Colon (tissue), 2 donors: ENCODE data around the gene PDLIM5.

Experiments
- FAIRE-seq: peaks from 2 replicates; lab custom pipeline; 2012; peaks lifted over from hg19 to GRCh38; lab: Jason Lieb, UNC
- donor health status: control.
- donor health status: control.

The PDLIM5 gene

DNA sequence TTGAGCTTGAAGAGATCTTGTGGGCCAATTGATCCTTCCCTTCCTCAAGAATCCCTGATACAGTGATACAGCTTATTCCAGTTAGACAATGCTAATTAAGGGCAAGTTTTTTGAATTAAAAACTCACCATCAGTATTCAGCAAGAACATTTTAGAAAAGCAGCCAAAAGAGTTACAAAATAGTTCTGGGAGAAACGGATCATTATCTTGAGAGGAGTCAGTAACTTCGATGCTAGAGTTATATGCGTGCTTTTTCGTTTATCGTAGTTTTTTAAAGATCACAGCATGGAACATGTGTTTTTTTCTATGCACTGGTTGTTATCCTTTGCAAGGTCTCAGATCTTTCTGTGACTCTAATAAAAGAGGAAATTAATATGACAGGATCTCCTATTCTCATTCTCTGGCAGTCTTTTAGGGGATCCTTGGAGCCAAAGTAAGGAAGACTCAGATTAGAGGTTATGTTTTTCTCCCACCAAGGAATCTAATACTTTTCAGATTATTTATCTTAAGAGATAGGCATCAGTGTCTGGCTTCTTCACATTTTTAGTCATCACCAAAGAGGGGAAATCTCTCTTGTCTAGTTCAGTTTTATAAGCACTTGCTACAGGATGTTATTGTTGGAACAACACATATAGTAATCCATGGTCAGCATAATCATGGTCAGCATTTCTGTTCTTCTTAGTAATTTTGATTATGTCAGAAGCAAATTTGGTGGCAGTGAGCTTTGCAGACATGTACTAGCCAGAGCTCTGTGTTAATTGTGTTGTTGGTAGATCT lies 109.7 kb downstream of the PDLIM5 start:
- no peak for FAIRE-seq

DNA sequence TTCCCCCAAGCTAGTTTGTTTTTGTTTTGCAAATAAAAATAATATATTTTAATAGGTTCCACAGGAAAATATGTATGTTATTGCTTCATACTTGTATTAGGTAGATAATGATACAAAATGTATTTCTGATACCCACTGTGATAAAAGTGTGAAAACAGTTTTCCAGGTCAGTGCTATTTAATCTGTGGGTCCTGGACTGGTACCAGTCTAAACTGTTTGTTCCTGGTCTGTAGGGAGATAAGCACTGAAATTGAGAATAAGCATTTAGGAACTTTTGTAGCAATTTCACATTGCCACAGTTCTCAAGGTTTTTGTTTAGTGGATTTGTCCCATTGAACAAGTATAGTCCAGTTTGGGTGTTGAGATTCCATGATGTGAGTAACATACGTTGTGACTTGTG lies 110.5 kb downstream of the PDLIM5 start:
- no peak for FAIRE-seq

DNA sequence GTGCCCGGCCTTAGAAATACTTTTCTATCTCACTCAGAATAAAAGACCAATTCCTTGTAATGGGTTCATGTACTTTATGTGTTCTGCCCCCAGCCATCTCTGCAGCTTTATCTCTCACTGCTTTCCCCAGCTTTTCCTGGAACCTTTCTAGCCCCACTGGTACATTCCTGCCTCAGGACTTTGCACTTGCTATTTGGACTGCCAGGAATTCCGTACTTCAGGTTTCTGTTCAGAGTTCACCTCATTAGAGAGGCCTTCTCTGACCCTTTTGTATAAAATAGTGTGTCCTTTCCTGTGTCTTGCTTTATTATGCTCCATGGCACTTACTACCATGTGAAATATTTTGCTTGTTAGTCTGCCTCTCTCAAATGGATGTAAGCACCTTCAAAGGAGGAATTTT lies 112.5 kb downstream of the PDLIM5 start:
- no peak for FAIRE-seq

DNA sequence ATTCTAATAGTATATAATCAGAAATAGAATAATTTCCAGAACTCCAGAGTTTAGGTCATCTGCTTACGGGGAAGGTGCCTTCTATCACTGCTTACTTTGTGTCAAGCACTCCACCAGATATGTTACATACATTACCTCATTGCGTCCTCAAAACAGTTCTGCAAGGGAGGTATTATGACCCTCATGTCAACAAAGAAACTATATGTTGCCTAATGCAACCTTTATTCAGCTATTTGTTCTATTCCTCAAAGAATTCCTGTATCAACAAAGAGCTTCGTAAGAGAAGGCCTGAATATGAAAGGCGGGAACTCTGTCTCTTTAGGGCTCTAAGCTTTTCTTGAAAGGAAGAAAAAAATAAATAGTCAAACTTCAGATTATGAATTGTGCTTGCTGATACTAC lies 114.7 kb downstream of the PDLIM5 start:
- no peak for FAIRE-seq

DNA sequence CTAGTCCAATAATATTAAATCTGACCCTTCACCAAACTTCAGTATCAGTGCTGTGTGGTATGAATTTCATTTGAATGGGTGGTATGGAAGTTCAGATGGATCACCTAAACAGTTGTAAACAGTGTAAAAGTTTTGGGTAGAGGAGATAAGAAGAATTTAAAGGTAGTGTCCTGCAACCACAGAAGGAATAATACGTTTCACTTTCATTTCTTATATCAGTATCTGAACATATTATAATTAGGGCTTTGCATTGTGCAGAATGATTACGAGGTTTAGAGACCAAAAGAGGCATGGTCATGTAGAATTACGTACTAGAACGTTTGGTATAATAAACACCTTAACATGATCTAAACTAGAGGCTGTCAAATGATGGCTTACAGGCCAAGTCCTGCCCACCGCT lies 116.1 kb downstream of the PDLIM5 start:
- FAIRE-seq, result no peak

DNA sequence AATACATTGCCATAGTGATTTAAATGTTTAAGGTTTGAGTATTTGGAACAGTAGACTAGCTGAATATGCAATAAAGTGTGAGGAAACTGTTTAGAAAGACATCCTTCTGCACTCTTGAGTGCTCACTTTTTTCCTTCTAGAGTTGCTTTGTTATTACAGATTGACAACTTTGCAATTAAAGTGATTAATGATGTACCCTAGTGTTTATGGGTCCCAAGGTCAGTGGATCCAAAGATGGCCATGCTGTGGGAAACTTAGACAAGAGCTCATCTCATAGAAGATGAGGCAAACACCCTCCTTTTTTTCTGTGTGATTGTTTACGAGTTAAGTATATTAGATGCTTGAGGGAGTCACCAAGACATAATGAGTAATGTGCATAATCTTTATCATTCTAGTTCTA lies 118.8 kb downstream of the PDLIM5 start:
- no peak for FAIRE-seq

DNA sequence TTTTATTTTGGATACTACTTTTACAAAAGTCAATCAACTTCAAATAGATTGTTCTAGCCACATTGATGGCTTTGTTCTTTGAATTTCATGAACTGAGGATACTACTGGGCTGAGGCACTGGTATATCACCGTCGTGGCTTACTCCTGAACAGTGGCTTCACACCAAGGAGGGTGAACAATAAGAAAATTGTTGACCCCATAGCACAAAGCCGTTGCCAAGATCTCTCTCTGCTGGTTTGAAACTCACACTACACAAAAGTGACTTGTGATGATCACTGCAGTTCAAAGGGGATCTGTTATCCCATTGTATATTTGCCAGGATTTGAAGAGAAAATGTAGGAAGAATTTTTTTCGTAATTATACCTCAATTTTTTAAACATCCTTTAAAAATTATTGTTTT lies 119.6 kb downstream of the PDLIM5 start:
- FAIRE-seq, result no peak

DNA sequence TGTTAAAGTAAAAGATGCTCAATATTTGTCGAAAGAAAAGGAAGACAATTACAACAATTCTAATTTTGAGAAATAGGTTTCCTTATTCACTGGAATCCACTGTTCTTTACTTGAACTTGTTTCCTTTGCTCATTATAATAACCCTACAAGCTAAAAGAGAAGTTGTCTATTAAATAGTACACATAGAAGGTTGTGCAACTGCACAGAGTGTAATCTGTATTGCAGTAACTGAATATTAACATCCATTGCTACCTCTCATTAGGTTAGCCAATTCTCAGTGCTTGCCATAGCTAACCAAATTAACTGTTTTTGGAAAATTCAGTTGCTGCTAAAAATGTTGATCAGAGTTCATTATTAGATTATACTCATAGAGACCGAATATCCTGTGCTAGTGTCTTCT lies 120.0 kb downstream of the PDLIM5 start:
- FAIRE-seq, result no peak

DNA sequence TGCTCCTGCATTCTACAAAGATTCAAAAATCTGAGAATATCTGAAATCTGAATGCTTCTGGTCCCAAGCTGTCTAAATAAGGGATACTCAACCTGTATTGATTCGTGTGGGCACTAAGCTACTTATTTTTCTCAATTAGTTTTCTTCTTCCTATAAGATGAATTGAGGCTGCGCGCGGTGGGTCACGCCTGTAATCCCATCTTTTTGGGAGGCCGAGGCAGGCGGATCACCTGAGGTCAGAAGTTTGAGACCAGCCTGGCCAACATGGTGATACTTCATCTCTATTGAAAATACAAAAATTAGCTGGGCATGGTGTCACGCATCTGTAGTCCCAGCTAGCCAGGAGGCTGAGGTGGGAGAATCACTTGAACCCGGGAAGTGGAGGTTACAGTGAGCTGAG lies 122.3 kb downstream of the PDLIM5 start:
- FAIRE-seq, result no peak

DNA sequence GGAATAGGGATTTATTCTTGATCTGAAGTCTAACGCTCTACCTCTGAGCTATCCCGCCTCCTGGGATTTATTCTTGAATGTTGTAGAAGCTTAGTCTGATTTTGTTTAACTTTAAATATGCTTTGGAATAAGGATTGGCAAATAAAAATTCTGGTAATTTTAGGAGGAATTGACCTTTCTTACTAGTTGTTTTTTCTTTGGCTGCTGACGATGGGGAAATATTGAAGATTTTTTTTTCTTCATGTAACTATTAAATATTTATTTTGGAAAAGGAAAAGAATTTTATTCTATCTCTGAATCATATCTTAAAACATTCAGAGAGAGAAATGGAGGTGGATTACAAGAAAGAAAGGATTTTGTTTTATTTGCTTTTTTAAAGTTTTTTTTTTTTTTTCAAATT lies 122.9 kb downstream of the PDLIM5 start:
- peak; percentile 85 for FAIRE-seq

DNA sequence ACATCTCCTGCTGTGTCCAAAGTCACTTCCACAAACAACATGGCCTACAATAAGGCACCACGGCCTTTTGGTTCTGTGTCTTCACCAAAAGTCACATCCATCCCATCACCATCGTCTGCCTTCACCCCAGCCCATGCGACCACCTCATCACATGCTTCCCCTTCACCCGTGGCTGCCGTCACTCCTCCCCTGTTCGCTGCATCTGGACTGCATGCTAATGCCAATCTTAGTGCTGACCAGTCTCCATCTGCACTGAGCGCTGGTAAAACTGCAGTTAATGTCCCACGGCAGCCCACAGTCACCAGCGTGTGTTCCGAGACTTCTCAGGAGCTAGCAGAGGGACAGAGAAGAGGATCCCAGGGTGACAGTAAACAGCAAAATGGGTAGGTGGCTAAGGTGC lies 123.9 kb downstream of the PDLIM5 start:
- no peak for FAIRE-seq

DNA sequence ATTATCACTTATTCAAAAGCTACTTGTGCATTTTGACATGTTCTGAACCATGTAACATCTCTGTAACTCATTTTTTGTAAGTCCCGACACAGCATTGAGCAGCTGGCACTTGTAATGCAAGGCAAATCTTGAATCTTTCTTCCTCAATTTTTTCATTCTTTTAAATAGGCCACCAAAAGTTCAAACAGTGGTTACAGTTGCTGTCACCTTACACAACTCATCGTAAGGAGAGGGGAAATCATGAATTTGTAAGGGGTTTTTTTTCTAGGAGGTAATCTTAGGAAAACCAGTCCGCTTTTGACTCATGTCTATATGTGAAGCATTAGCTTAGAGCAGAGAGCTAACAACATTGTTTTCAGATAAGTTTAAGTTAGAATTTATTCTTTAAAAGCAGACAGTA lies 124.5 kb downstream of the PDLIM5 start:
- no peak for FAIRE-seq

DNA sequence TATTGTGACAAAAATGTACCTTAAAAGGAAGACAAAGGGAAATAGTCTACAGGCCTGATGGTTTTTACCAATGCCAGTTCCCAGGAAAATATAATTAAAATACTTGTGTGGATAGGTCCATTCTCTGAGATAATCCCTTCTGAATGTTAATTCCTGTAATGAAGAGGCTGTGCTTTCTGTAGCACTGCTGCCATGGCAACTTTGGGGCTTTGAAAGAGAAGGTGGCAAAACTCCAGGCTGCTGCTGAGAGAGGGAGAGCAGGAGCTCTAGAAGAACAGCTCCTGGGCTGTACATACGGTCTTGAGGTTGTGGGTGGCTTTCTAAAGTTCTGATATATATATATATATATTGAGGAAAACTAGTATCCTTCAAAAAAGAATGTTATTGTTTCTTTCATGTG lies 125.4 kb downstream of the PDLIM5 start:
- FAIRE-seq, result no peak

DNA sequence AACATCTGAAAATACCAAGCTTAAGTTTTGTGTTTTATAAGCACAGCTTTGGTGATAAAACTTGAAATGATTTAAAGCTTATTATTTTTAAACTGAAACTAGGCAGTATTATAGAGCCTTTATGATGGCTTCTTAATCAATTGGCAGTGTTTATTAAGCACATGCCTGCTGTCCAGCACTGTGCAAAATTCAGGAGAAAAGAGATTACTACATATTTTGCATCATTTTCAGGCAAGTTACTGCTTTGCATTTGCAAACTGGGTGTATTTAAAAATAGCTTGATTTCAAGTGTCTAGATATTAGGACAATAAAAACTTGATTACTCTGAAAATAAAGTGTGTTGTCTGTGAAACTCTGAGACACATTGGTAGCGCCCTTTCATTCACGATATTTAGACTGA lies 126.5 kb downstream of the PDLIM5 start:
- FAIRE-seq, result no peak

DNA sequence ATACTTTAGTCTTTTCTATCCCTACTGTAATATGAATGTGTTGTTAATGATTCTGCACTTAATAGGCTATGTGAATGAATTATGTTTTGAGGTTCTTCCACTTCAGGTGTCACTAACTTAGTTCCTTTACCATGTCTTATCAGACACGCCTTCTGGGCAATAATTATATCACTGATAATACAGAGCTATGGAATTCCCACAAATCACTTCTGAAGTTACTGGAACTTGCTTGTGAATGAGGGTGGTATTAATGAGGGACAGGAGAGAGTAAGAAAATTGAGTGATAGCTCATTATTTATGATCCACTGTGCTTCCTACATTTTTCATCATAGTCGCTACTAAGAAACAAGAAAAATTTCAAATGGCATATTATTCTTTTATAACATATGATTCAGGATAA lies 130.0 kb downstream of the PDLIM5 start:
- FAIRE-seq, result no peak

DNA sequence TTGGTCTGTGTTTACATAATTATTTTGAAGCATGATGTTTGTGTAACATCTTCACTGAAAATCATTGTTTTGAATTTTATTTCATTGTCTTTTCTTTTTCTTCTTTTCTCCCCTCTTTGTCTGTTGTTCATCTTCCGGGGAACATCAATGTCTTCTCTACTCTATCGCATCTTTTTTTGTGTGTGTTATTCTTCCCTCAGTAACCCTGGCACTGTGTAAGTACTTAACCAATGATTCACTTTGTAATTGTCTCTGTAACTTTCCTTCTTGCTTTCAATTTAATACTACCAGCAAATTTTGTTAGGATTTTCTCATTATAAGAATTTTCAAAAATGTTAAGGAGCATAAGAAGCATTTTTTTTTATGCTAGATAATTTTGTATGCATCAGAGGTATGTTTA lies 130.8 kb downstream of the PDLIM5 start:
- FAIRE-seq, result no peak

DNA sequence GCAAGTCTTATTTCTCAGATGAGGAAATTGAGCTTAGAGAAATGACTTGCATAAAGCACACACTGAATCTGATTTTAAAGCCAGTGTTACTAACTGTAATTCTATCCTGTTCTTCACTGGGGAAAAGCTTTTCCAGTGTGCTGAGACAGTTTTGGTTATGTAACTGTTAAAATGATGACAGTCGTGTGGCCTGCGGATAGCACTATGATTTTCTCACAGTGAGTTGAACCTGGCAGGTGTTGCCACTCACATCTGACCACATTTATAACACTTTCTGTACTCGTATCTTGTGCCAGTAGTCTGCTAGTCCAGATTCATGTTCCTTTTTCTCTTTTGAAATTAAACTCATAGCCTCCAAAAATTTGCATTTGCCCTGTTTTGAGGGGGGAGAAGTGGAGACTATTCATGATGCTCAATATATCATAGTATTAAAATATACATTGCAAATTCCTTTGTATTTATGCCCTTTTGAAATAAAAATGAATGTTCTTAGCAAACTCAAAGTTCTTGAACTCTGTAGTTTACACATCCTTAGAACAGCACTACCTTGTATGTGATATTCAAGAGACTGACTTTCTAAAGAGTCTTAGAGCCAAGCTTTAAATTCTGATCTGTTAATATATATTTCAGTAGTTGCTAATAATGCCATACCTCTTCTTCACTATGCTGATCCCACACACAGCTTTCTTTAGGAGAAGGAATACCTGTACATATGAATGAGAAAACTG lies 132.3 kb downstream of the PDLIM5 start:
- FAIRE-seq, result no peak

DNA sequence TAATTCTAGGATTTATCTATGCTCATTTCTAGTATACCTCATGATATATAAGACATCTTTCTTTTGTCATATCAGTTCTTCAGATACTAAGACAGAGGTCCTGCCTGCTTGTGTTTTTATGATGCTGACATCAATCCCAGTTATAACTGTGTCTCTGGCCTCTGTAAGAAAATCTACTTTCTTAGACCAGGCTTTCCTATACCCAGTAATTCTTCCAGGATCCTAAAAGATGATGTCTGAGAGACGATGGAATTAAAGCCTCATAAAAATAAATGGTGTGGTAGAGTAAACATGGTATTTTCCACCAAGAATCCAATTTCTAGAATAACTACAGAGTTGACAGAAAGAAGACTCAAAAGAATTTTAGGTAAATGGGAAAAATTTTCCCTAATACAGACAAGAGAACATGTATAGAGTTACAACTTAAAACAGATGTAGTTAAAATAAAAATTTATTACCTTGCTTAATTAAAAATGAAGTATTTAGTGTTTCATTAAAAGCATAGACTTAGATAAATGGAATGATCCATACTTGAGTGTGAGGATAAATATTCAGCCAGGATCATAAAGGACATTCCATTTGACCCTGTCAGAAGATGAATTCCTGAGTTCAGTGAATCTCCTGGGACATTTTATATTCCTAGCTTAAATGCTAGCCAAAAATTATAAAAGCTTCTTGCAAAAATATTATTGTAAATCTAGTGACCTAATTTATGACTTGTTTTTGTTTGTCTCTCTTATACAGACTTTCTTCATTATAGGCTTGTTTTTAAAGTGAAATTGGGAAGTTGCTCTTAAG lies 137.4 kb downstream of the PDLIM5 start:
- FAIRE-seq, result no peak

DNA sequence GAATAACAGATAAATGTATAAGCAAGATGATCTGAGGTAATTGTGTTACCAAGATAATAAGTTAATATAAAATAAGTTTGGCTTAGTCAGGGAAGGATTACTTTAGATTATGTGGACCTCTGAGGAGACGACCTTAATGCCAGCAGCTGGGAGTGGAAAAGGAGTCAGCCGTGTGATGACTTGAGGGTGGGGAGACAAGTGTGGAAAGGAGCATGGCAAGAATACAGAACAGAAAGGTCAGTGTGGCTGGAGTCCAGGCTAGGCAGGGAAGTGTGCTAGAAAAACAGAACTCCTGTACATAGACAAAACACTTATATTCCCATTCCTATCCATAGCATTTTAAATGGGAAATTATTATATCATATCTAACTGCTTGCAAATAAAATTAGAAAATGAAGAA lies 138.8 kb downstream of the PDLIM5 start:
- no peak for FAIRE-seq

DNA sequence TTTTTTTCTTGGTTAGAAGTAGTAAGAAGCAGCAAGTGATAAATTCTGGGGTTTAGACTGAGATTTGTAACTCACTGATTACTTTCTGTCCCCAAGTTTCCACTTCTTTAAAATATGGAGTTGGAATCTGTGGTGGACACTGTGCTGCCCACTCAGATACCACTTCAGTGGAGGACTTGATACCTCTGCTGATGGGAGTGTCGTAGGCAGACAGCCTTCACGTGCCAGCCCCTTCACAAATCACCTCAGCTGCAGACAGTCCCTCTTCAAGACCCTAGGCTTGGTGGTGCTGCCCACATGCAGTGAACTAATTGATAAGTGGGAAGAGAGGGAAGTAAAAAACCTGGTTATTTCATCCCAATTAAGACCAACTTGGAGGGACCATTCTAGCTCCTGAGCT lies 139.5 kb downstream of the PDLIM5 start:
- FAIRE-seq, result no peak

DNA sequence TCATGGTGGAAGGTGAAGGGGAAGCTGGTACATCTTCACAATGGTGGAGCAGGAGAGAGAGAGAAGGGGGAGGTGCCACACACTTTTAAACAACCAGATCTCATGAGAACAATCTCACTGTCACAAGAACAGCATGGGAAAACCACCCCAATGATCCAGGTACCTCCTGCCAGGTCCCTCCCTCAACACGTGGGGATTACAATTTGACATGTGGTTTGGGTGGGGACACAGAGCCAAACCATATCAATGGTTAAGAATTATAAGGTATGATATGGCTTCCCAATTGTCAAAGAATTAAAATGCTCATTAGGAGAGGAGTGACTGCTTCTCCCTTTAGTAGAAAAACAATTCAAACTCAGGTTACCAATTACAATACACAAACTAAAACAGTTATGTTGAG lies 143.3 kb downstream of the PDLIM5 start:
- FAIRE-seq, result no peak

DNA sequence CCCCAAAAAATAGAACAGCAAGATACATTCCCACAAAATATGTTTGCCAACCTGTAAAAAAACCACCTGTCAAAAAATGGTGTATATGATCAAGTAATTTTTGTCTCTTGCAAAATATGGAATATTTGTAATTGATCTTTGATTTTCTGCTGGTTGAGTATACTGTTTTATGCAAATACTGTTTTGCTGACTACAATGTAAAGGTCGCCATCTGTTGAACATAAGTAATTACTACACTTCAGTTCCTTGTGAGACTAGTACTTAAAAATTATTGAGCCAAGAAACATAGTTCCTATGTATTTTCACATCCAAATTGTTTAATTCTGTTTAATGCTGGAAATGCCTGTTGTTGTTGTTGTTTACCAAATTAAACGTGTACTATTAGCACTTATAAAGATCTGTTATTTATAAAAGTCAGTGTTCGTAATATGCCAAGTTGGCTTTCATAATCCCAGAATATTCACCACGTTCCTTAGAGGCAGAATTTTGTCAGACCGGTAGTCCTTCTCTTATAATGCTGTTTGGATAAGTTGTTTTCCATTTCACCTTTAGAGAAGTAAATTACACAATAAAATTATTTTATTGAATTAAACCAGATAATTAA lies 144.2 kb downstream of the PDLIM5 start:
- FAIRE-seq, result peak; percentile 61

DNA sequence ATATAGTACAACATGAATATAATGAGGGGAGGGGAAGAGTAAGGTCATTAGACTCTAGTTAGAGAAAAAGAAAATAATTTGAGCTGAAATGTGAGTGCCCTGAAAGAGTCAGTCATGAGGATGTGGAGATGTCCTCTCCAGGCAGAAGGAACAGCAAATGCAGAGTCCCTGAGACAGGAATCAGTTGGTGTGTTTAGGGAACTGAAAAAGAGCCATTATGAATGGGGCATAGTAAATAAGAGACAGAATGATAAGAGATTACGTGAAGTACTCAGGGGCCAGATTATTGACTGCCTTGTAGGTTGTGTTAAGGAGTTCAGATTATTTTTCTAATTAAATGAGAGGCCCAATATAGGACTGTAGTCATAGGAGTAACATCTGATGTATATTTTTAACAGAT lies 147.0 kb downstream of the PDLIM5 start:
- FAIRE-seq, result no peak
